Tibial nerve (tissue), 4 donors: ENCODE results near the gene KRT16. TPM values are rescaled to one million over a fixed set of nuclear protein-coding genes. Genes with fewer than 3 reads are reported as not detected.
"Not testable (repeated sequence)": the region's sequence is repeated elsewhere in the genome, so short reads cannot be mapped to it uniquely, and the experiment has no call there.

ENCODE experiments used
- DNase-seq, 2 donors: peaks; one replicate each; pipeline ENCODE4 v3.0.0-alpha.2; 2019; ENCODE audit warnings: low spot score in 2 of 2
- H3K27ac ChIP-seq, 4 donors: fragments of 200-600 bp; sonication (generic) in 3 of 4; one replicate each; pipeline ENCODE4 v1.5.1; 2017 to 2019; ENCODE audit warnings: mild to moderate bottlenecking in 1 of 4
- H3K27me3 ChIP-seq, 2 donors: fragments of 200-600 bp; sonication (generic) in 1 of 2; one replicate each; pipeline versions ENCODE4 v1.5.1 to v1.6.0; 2017 to 2019
- H3K36me3 ChIP-seq, 3 donors: fragments of 200-600 bp; sonication (generic); one replicate each; pipeline ENCODE4 v1.5.1; 2018 to 2019
- H3K4me1 ChIP-seq, 4 donors: fragments of 200-600 bp; sonication (generic) in 3 of 4; one replicate each; pipeline ENCODE4 v1.5.1; 2017 to 2019
- H3K4me3 ChIP-seq, 4 donors: fragments of 200-600 bp; sonication (generic) in 3 of 4; one replicate each; pipeline ENCODE4 v1.5.1; 2017 to 2019; ENCODE audit warnings: mild to moderate bottlenecking in 1 of 4, moderate library complexity in 1 of 4
- H3K9me3 ChIP-seq, 4 donors: fragments of 200-600 bp; sonication (generic) in 3 of 4; one replicate each; pipeline ENCODE4 v1.5.1; 2017 to 2019
- CTCF ChIP-seq, 5 experiments: fragments of 200-600 bp in 3 of 5; fragments of 450-650 bp in 2 of 5; sonication (generic) in 3 of 5; IDR thresholded peaks; one replicate each; pipeline ENCODE4 v1.5.1; 2016 to 2019; ENCODE audit warnings: antibody characterized with exemption in 5 of 5, mild to moderate bottlenecking in 3 of 5, moderate library complexity in 2 of 5
- EP300 ChIP-seq, 2 donors: sonication (generic); formaldehyde crosslinking; IDR thresholded peaks; one replicate each; pipeline ENCODE4 v1.6.1; 2017; ENCODE audit warnings: antibody characterized with exemption in 2 of 2, mild to moderate bottlenecking in 1 of 2
- POLR2A ChIP-seq, 2 donors: fragments of 450-650 bp; IDR thresholded peaks; one replicate each; pipeline ENCODE4 v1.6.1; 2017; ENCODE audit warnings: antibody characterized with exemption in 2 of 2, mild to moderate bottlenecking in 2 of 2, moderate library complexity in 2 of 2
- WGBS, 2 donors: methylation state at CpG; one replicate each; pipeline ENCODE4 v1.1.5; 2018; 5-methylcytosine and 5-hydroxymethylcytosine counted together
- total RNA-seq, 4 donors: library from RNA; depleted of rRNA; stranded (reverse); fragments of >200 nt; gene quantifications; one replicate each; pipeline ENCODE4 v1.1.0, GENCODE V29; 2016

The KRT16 gene
- total RNA-seq, 4 donors from 2014 or later, result 2.4 to 12.6 (median 6.6) TPM; not detected in 1

- TF ChIP-seq EP300 (IDR thresholded peaks at IDR 0.05), result no peak
- no peak for TF ChIP-seq CTCF (IDR thresholded peaks at IDR 0.05)
- no peak for TF ChIP-seq POLR2A (IDR thresholded peaks at IDR 0.05)
- H3K4me1 ChIP-seq, result peaks cover 0 to 8% (median 0%) of the 10 kb centered on the region in 4 donors
- H3K4me3 ChIP-seq, result no peak within 1 kb of the TSS
- no peak within 1 kb of the TSS for H3K27ac ChIP-seq
- no peaks in the 10 kb centered on the region for H3K27me3 ChIP-seq
- H3K36me3 ChIP-seq, result no peaks in the 10 kb centered on the region
- no peaks in the 10 kb centered on the region for H3K9me3 ChIP-seq
- no peak for DNase-seq
- 74 to 81% methylated on average over 13 to 15 of the region's 15 CpGs for WGBS, 2 donors
Observed at GRCh38 chr17:41586863-41587495, 25.6 kb downstream of the KRT16 start, which contains the start of gene KRT14. Gene KRT14, minus strand, starts transcription at chr17:41586895. Its CDS starts 61 bp downstream, at chr17:41586834.

DNA sequence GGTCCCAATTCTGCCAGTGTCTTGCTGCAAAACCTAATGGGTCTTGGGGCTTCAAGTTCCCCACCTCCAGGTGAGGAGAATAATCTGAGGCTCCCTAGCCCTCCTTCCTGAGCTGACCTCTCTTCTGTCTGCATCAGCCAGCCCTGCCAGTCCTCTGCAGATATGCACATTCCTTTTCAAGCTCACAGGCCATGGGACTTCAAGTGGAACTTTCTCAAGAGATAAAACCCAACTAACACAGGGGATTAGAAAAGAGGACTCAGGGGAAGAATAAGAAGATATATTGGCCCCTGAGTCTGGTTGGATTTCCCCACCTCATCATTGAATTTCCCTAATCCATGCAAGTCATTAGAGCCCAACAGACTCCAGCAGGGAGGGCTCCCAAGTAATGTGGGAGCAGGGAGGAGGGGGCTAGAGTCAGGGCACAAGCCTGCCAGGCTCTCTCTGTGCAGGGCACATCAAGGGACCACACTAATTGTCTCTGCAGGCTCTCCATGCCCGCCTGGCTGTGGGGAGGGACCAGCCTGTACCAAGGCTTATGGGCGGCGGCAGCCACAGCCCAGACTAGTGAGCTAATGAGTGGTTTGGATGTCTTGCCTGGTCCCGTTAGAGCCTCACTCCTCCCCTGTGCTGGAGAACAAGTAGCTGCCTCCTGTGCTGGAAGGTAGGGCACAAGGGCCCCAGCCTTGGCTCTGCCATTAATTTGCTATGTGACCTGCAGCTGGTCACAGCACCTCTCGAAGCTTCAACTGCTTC is 27.1 kb downstream of the KRT16 start:
- H3K27ac ChIP-seq, result no peak overlapping the region
- H3K9me3 ChIP-seq, result no peaks in the 10 kb centered on the region
- no peak for TF ChIP-seq POLR2A (IDR thresholded peaks at IDR 0.05)
- H3K4me3 ChIP-seq, result no peak overlapping the region
- no peaks in the 10 kb centered on the region for H3K27me3 ChIP-seq
- no peaks in the 10 kb centered on the region for H3K36me3 ChIP-seq
- no peak for DNase-seq
- peaks cover 0 to 8% (median 0%) of the 10 kb centered on the region in 4 donors for H3K4me1 ChIP-seq
- WGBS, 2 donors, result 89 to 90% methylated on average over 4 to 5 of the region's 5 CpGs

DNA sequence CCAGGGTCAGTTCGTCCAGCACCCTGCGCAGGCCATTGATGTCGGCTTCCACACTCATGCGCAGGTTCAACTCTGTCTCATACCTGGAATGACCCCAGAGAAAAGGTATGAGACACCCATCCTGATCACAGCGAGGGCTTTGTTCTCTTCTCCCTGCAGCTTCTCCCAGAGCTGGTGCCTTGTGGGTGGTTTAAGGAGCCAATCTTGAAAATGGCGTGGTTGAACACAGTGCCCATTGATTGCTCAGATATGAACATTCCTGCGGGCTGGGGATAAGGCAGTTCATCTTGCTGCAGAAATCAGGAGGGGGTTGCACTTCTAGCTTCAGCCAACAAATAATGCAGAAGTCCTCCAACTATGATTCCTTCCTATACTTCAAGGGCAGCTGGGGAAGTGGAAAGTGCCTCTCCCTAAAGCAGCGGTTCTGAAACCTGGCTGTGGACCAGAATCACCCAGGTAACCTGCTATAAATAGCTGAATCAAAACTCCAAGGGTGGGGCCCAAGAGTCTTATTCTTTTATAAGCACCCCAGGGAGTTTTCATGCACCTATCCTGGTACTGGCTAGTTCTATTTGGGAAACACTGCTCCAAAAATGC is 28.1 kb downstream of the KRT16 start:
- H3K9me3 ChIP-seq, H3K27me3 ChIP-seq, H3K4me3 ChIP-seq, H3K4me1 ChIP-seq, DNase-seq, H3K36me3 ChIP-seq: not testable (repeated sequence)
- WGBS, 2 donors, result 51 to 87% methylated on average over 8 of the region's 8 CpGs
- peak overlapping the region in 1 of 4 donors; percentile 24 for H3K27ac ChIP-seq

DNA sequence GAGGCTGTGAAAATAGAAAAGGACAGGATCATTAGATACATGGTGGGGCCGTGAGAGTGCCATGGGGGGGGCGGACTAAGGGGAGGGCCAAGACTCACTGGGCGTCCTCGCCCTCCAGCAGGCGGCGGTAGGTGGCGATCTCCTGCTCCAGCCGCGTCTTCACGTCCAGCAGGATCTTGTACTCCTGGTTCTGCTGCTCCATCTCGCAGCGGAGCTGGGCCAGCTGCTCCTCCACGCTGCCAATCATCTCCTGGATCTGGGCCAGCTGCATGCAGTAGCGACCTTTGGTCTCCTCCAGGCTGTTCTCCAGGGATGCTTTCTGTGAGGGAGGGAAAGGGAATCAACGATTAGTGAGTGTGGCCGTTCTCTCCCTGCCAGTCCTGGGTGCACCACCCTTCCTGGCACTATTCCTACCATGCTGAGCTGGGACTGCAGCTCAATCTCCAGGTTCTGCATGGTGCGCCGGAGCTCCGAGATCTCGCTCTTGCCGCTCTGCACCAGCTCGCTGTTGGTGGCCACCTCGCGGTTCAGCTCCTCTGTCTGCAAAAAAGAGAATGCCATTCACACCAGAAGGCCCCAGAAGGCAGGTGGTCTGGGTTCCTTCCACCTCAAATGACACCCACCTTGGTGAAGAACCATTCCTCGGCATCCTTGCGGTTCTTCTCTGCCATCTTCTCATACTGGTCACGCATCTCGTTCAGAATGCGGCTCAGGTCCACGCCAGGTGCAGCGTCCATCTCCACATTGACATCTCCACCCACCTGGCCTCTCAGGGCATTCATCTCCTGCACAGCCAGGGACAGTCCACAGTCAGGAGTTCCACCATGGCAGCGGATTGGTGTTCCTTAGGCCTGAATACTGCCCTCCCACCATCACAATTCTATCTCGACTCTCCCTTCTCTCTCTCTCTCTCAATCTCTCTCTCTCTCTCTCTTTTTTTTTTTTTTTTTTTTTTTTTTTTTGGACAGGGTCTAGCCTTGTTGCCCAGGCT is 29.1 kb downstream of the KRT16 start:
- peak overlapping the region in 1 of 4 donors; percentile 24 for H3K27ac ChIP-seq
- DNase-seq, result no peak
- no peak overlapping the region for H3K4me3 ChIP-seq
- WGBS, 2 donors, result 83% methylated on average over 31 to 33 of the region's 33 CpGs
- H3K27me3 ChIP-seq, result no peaks in the 10 kb centered on the region
- TF ChIP-seq EP300 (IDR thresholded peaks at IDR 0.05), result no peak
- H3K36me3 ChIP-seq, result no peaks in the 10 kb centered on the region
- peaks cover 0 to 8% (median 0%) of the 10 kb centered on the region in 4 donors for H3K4me1 ChIP-seq
- H3K9me3 ChIP-seq, result no peaks in the 10 kb centered on the region

GRCh38 chr17:41582061-41582968 is 30.3 kb downstream of the KRT16 start:
- H3K4me1 ChIP-seq, H3K27me3 ChIP-seq, H3K9me3 ChIP-seq, H3K27ac ChIP-seq, H3K36me3 ChIP-seq, DNase-seq, H3K4me3 ChIP-seq: not testable (repeated sequence)
- 92 to 93% methylated on average over 12 to 13 of the region's 13 CpGs for WGBS, 2 donors

DNA sequence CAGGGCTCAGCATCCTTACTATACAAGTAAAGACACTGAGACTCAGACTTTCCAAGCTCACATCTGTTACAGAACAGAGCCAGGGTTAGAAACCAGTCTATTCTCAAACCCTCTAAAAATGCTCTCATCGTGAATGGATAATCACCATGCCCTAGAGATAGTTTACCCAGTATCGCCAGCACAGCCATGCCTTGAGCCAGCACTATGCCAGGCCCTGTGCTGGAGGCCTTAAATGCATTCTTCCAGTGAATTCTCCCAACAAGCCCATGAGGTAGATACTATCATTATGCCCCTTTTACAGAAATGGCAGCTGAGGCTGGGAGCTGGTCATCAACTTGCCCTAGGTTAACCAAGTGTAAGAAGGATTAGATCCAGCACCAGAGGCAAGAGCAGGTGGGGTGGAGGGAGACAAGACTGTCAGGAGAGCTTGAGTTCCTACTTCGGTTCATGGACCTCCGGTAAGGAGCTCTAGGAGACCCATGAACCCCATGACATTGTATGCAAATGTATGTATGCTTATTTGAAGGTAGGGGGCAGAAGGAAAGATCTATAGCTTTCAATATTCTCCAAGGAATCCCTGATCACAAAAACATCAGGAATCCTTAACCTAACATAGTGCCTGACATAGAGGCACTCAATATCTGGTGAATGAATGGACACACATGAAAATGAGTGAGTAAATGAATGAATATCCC is 31.1 kb downstream of the KRT16 start:
- H3K36me3 ChIP-seq, result no peaks in the 10 kb centered on the region
- 87% methylated on average over 4 of the region's 4 CpGs for WGBS, 2 donors
- H3K4me1 ChIP-seq, result peaks cover 0 to 8% (median 0%) of the 10 kb centered on the region in 4 donors
- H3K9me3 ChIP-seq, result no peaks in the 10 kb centered on the region
- H3K4me3 ChIP-seq, result no peak overlapping the region
- no peak for DNase-seq
- no peak overlapping the region for H3K27ac ChIP-seq
- H3K27me3 ChIP-seq, result no peaks in the 10 kb centered on the region
- TF ChIP-seq CTCF (IDR thresholded peaks at IDR 0.05) (no peak), EP300 (IDR thresholded peaks at IDR 0.05) (no peak), POLR2A (IDR thresholded peaks at IDR 0.05) (no peak)
